ENCODE data around the gene SH3BGRL. TPM values are rescaled to one million over a fixed set of nuclear protein-coding genes. Genes with fewer than 3 reads are reported as not detected.

Gene SH3BGRL
- total RNA-seq, 1 experiment from 2014 or later = 93.2 TPM

GRCh38 chrX:81259714-81260395, 58.0 kb downstream of the SH3BGRL start:
- DNase-seq (ENCODE audit: low read depth, low spot score) (no peak), ATAC-seq (no peak)
- in situ Hi-C loops (cut with HindIII; ENCODE audit: low pct_unique_long_range_greater_than_20kb, low sequenced_read_pairs) = no loop called here
- TF ChIP-seq SIN3A (IDR thresholded peaks at IDR 0.05; ENCODE audit: borderline replicate concordance, insufficient read depth, low read depth, low read length) = no peak
- no peak for TF ChIP-seq TCF7L2 (IDR thresholded peaks at IDR 0.05; ENCODE audit: low read depth, low read length)
- no peak for TF ChIP-seq POLR2AphosphoS5 (IDR thresholded peaks at IDR 0.05; ENCODE audit: low read depth, low read length)
- no peak for TF ChIP-seq REST (IDR thresholded peaks at IDR 0.05; ENCODE audit: insufficient read depth in 1 of 2, low read depth in 2 of 2, low read length in 1 of 2)
- TF ChIP-seq CTCF (IDR thresholded peaks at IDR 0.05) = no peak
- ChIA-PET POLR2A (no interaction called here), CTCF (no interaction called here)
- Histone ChIP-seq H3K4me1 (ENCODE audit: control insufficient read depth, insufficient read depth, low read length) (no peaks in the 10 kb centered on the region), H3K27ac (ENCODE audit: low read length) (no peak overlapping the region), H3K4me3 (ENCODE audit: low read depth in 2 of 2, low read length in 2 of 2) (no peak overlapping the region), H3K36me3 (ENCODE audit: control insufficient read depth, insufficient read depth, low read length) (no peaks in the 10 kb centered on the region), H3K27me3 (ENCODE audit: control insufficient read depth, insufficient read depth, low read length) (no peaks in the 10 kb centered on the region), H3K9me3 (ENCODE audit: control insufficient read depth, insufficient read depth, low read depth, low read length) (no peaks in the 10 kb centered on the region)
- BruUV-seq (replicated peaks) = no TSS peak
- intact Hi-C loops (cut with micrococcal nuclease; ENCODE audit: unreplicated experiment) = no loop called here

- ChIA-PET POLR2A (no interaction called here), CTCF (no interaction called here)
- no TSS peak for BruUV-seq (replicated peaks)
- no peaks in the 10 kb centered on the region for H3K4me1 ChIP-seq (ENCODE audit: control insufficient read depth, insufficient read depth, low read length)
- H3K36me3 ChIP-seq (ENCODE audit: control insufficient read depth, insufficient read depth, low read length) = no peaks in the 10 kb centered on the region
- DNase-seq (ENCODE audit: low read depth, low spot score) (no peak), ATAC-seq (peak; percentile 66; the same call in 1 of the 2 replicates)
- H3K4me3 ChIP-seq (ENCODE audit: low read depth in 2 of 2, low read length in 2 of 2) = no peak overlapping the region
- no peaks in the 10 kb centered on the region for H3K9me3 ChIP-seq (ENCODE audit: control insufficient read depth, insufficient read depth, low read depth, low read length)
- intact Hi-C loops (cut with micrococcal nuclease; ENCODE audit: unreplicated experiment) (no loop called here), in situ Hi-C loops (cut with HindIII; ENCODE audit: low pct_unique_long_range_greater_than_20kb, low sequenced_read_pairs) (no loop called here)
- no peak overlapping the region for H3K27ac ChIP-seq (ENCODE audit: low read length)
- no peaks in the 10 kb centered on the region for H3K27me3 ChIP-seq (ENCODE audit: control insufficient read depth, insufficient read depth, low read length)
- TF ChIP-seq REST (IDR thresholded peaks at IDR 0.05; ENCODE audit: insufficient read depth in 1 of 2, low read depth in 2 of 2, low read length in 1 of 2) (no peak), CTCF (IDR thresholded peaks at IDR 0.05) (no peak), TCF7L2 (IDR thresholded peaks at IDR 0.05; ENCODE audit: low read depth, low read length) (no peak)
These were observed 59.7 kb downstream of the SH3BGRL start for GRCh38 chrX:81261576-81261975.

Measured in Panc1 (cell line).